Measurements from ENCODE around the gene CISH. TPM values are rescaled to one million over a fixed set of nuclear protein-coding genes. Genes with fewer than 3 reads are reported as not detected.

CISH gene
- total and polyA plus RNA-seq, 10 of the 15 experiments (the other 5 are each of a cell fraction or from before 2014, with no cell fraction given): 0.21 to 4.4 (median 1.8) TPM

DNA sequence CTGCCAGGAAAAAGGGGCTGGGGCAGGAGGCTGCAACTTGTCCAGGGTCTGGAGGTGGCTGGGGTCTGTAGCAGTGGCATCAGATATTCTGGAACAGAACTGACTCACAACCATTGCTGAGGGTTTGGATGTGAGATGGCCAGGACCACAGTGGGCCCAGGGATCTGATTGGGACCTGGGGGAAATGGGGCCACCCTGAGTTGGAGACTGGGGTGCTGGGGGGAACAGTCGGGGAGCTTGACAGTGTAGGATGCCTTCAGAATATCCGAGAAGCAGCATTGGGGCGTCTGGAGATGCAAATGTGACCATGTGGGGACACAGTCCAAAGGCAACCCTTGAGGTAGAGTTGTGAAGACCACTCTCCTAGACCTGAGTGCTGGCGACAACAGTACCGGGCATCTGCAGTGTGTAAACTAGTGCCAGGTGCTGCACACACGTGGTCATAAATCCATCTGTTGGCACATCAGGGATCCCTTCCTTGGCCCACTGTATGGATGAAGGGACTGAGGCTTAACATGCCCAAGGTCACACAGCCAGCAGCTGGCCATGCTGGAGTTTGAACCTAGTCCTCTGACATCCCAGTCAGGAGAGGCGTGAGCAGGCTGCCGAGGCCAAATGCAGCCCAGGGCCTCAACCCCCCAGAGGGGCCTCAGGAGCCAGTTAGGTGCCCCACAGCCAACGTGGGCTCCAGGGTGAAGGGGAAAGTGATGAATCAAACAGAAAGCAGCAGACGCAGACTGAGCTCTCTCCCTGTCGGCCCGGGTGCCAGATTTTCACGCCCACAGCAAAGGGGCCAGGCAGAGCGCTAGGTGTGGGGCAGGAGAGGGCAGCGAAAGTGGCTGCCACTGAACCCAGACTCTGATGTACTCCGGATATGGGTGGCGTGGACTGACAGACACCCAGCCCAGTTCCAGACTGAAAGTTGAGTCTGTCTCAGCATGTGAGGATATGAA lies 23.5 kb downstream of the CISH start (continued):
- TF ChIP-seq NFYB (IDR thresholded peaks at IDR 0.05; ENCODE audit: insufficient read depth, low read depth, low read length): no peak
- peak; percentile 71; the same call in 1 of the 2 replicates for TF ChIP-seq DPF2 (IDR thresholded peaks at IDR 0.05)
- TF ChIP-seq ZZZ3 (IDR thresholded peaks at IDR 0.05; ENCODE audit: control insufficient read depth, insufficient read length, low read depth): no peak
- no peak for TF ChIP-seq RCOR1 (conservative IDR thresholded peaks at IDR 0.05; ENCODE audit: low read depth, low read length)
- no peak for TF ChIP-seq LARP7 (IDR thresholded peaks at IDR 0.05)
- TF ChIP-seq CHD2 (IDR thresholded peaks at IDR 0.05; ENCODE audit: borderline replicate concordance, low read depth, low read length): no peak
- no peak for TF ChIP-seq CBFB (IDR thresholded peaks at IDR 0.05; ENCODE audit: low read depth)
- TF ChIP-seq ZNF217 (IDR thresholded peaks at IDR 0.05): no peak
- TF ChIP-seq RELA (IDR thresholded peaks at IDR 0.05; ENCODE audit: borderline replicate concordance, partially characterized antibody): no peak
- no peak for TF ChIP-seq NRF1 (conservative IDR thresholded peaks at IDR 0.05; ENCODE audit: low read depth, low read length)
- no peak for TF ChIP-seq SMAD1 (IDR thresholded peaks at IDR 0.05; ENCODE audit: low read depth, partially characterized antibody)
- no peak for TF ChIP-seq EP300 (IDR thresholded peaks at IDR 0.05; ENCODE audit: borderline replicate concordance in 1 of 2, control insufficient read depth in 1 of 2, low read depth in 2 of 2, low read length in 2 of 2)
- TF ChIP-seq, protein P1, sequence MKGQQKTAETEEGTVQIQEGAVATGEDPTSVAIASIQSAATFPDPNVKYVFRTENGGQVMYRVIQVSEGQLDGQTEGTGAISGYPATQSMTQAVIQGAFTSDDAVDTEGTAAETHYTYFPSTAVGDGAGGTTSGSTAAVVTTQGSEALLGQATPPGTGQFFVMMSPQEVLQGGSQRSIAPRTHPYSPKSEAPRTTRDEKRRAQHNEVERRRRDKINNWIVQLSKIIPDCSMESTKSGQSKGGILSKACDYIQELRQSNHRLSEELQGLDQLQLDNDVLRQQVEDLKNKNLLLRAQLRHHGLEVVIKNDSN (IDR thresholded peaks at IDR 0.05; ENCODE audit: borderline replicate concordance, extremely low read length, insufficient read depth, low read depth, low read length): no peak
- TF ChIP-seq, protein P2, sequence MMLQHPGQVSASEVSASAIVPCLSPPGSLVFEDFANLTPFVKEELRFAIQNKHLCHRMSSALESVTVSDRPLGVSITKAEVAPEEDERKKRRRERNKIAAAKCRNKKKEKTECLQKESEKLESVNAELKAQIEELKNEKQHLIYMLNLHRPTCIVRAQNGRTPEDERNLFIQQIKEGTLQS (IDR thresholded peaks at IDR 0.05; ENCODE audit: borderline replicate concordance, extremely low read depth, low read depth, low read length): no peak
- TF ChIP-seq CREM (IDR thresholded peaks at IDR 0.05; ENCODE audit: low read depth): peak; percentile 60
- TF ChIP-seq MXI1 (IDR thresholded peaks at IDR 0.05; ENCODE audit: low read depth, low read length): no peak
- TF ChIP-seq, protein P3, sequence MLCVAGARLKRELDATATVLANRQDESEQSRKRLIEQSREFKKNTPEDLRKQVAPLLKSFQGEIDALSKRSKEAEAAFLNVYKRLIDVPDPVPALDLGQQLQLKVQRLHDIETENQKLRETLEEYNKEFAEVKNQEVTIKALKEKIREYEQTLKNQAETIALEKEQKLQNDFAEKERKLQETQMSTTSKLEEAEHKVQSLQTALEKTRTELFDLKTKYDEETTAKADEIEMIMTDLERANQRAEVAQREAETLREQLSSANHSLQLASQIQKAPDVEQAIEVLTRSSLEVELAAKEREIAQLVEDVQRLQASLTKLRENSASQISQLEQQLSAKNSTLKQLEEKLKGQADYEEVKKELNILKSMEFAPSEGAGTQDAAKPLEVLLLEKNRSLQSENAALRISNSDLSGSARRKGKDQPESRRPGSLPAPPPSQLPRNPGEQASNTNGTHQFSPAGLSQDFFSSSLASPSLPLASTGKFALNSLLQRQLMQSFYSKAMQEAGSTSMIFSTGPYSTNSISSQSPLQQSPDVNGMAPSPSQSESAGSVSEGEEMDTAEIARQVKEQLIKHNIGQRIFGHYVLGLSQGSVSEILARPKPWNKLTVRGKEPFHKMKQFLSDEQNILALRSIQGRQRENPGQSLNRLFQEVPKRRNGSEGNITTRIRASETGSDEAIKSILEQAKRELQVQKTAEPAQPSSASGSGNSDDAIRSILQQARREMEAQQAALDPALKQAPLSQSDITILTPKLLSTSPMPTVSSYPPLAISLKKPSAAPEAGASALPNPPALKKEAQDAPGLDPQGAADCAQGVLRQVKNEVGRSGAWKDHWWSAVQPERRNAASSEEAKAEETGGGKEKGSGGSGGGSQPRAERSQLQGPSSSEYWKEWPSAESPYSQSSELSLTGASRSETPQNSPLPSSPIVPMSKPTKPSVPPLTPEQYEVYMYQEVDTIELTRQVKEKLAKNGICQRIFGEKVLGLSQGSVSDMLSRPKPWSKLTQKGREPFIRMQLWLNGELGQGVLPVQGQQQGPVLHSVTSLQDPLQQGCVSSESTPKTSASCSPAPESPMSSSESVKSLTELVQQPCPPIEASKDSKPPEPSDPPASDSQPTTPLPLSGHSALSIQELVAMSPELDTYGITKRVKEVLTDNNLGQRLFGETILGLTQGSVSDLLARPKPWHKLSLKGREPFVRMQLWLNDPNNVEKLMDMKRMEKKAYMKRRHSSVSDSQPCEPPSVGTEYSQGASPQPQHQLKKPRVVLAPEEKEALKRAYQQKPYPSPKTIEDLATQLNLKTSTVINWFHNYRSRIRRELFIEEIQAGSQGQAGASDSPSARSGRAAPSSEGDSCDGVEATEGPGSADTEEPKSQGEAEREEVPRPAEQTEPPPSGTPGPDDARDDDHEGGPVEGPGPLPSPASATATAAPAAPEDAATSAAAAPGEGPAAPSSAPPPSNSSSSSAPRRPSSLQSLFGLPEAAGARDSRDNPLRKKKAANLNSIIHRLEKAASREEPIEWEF (IDR thresholded peaks at IDR 0.05; ENCODE audit: insufficient replicate concordance, low read depth, low read length): no peak
- no peak for TF ChIP-seq RAD51 (IDR thresholded peaks at IDR 0.05)
- TF ChIP-seq, protein P4, sequence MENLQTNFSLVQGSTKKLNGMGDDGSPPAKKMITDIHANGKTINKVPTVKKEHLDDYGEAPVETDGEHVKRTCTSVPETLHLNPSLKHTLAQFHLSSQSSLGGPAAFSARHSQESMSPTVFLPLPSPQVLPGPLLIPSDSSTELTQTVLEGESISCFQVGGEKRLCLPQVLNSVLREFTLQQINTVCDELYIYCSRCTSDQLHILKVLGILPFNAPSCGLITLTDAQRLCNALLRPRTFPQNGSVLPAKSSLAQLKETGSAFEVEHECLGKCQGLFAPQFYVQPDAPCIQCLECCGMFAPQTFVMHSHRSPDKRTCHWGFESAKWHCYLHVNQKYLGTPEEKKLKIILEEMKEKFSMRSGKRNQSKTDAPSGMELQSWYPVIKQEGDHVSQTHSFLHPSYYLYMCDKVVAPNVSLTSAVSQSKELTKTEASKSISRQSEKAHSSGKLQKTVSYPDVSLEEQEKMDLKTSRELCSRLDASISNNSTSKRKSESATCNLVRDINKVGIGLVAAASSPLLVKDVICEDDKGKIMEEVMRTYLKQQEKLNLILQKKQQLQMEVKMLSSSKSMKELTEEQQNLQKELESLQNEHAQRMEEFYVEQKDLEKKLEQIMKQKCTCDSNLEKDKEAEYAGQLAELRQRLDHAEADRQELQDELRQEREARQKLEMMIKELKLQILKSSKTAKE (IDR thresholded peaks at IDR 0.05; ENCODE audit: low read depth, poor library complexity, severe bottlenecking): peak; percentile 70
- no peak for TF ChIP-seq STAT3 (IDR thresholded peaks at IDR 0.05; ENCODE audit: low read depth, low read length)
- TF ChIP-seq ZNF24 (IDR thresholded peaks at IDR 0.05): no peak

Measured in GM12878 (cell line).